ENCODE data around the gene THOC6. TPM values are rescaled to one million over a fixed set of nuclear protein-coding genes. Genes with fewer than 3 reads are reported as not detected.

THOC6 gene
- total RNA-seq, 1 donor from 2014 or later: 30.2 TPM

DNA sequence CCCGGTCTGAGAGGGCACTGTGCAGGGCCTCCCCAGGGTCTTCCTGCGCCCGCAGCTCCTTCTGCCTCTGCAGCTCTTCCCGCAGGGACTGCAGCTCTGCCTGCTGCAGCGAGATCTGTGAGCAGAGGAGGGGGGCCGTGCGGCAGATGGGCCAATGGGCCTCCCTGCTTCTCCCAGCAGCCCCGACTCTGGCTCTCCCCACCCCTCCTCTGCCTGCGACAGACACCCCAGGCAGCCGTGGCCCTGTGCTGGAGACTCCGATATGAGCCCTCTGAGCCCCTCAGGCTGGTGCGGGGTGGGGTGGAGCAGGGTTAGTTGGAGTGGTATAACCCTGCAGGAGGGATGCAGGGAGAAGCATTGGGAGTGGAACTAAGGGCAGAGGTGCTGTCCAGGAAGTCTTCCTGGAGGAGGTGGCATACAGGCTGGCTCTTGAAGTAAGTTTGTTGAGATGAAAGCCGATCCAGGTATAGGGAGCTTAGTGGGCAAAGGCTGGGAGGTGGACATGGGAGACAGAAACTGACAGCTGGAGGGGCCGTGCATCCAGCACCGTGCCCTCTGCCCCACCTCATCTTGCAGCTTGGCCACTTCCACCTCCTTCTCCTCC lies 5.0 kb downstream of the THOC6 start:
- Mint-ChIP-seq H3K4me1 (ENCODE audit: low read depth, unreplicated experiment) (peaks cover 9% of the 10 kb centered on the region), H3K36me3 (ENCODE audit: unreplicated experiment) (no peaks in the 10 kb centered on the region), H3K27me3 (ENCODE audit: unreplicated experiment) (peaks cover 18% of the 10 kb centered on the region), H3K27ac (ENCODE audit: unreplicated experiment) (no peak overlapping the region), H3K9me3 (ENCODE audit: unreplicated experiment) (peaks cover 2% of the 10 kb centered on the region), H3K4me3 (ENCODE audit: unreplicated experiment) (peak overlapping the region; percentile 54)
- no peak for TF ChIP-seq CTCF (IDR thresholded peaks at IDR 0.05; ENCODE audit: partially characterized antibody, unreplicated experiment)
- peak; percentile 66 for DNase-seq

- H3K4me3 Mint-ChIP-seq (ENCODE audit: unreplicated experiment): peak overlapping the region; percentile 55
- peak overlapping the region; percentile 39 for H3K27ac Mint-ChIP-seq (ENCODE audit: unreplicated experiment)
- H3K9me3 Mint-ChIP-seq (ENCODE audit: unreplicated experiment): peaks cover 2% of the 10 kb centered on the region
- DNase-seq: no peak
- H3K4me1 Mint-ChIP-seq (ENCODE audit: low read depth, unreplicated experiment): peaks cover 6% of the 10 kb centered on the region
- H3K36me3 Mint-ChIP-seq (ENCODE audit: unreplicated experiment): no peaks in the 10 kb centered on the region
- no peak for TF ChIP-seq CTCF (IDR thresholded peaks at IDR 0.05; ENCODE audit: partially characterized antibody, unreplicated experiment)
- H3K27me3 Mint-ChIP-seq (ENCODE audit: unreplicated experiment): peaks cover 14% of the 10 kb centered on the region
These were observed 5.8 kb downstream of the THOC6 start for GRCh38 chr16:3029491-3030221.

- Mint-ChIP-seq H3K27me3 (ENCODE audit: unreplicated experiment) (peaks cover 15% of the 10 kb centered on the region), H3K4me3 (ENCODE audit: unreplicated experiment) (peak overlapping the region; percentile 55)
These were observed 6.7 kb downstream of the THOC6 start for GRCh38 chr16:3030222-3031212.

DNA sequence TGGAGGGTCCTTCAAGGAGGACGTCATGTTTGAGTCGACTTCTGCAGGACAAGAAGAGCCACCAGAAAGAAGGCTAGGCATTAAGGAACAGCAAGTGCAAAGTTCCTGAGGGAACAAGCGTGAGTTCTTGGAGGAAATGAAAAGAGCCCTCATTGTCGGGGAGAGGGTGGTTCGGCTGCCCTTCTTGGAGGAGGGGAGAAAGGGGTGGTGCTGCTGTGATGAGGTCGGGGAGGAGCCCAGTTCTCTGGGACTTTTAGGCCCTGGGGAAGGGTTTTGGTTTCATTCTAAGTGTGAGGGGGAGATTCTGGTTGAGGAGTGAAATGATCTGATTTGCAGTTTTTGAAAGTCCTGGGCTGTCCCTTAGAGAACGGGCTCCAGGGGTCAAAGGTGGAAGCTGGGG lies 8.8 kb downstream of the THOC6 start:
- no peak for TF ChIP-seq CTCF (IDR thresholded peaks at IDR 0.05; ENCODE audit: partially characterized antibody, unreplicated experiment)
- Mint-ChIP-seq H3K4me3 (ENCODE audit: unreplicated experiment) (no peak overlapping the region), H3K4me1 (ENCODE audit: low read depth, unreplicated experiment) (peaks cover 7% of the 10 kb centered on the region), H3K9me3 (ENCODE audit: unreplicated experiment) (peaks cover 2% of the 10 kb centered on the region), H3K27ac (ENCODE audit: unreplicated experiment) (no peak overlapping the region), H3K36me3 (ENCODE audit: unreplicated experiment) (no peaks in the 10 kb centered on the region), H3K27me3 (ENCODE audit: unreplicated experiment) (peaks cover 19% of the 10 kb centered on the region)
- DNase-seq: no peak

More at GRCh38 chr16:3030222-3031212, 6.7 kb downstream of the THOC6 start:
- Mint-ChIP-seq H3K36me3 (ENCODE audit: unreplicated experiment) (no peaks in the 10 kb centered on the region), H3K9me3 (ENCODE audit: unreplicated experiment) (peaks cover 2% of the 10 kb centered on the region), H3K4me1 (ENCODE audit: low read depth, unreplicated experiment) (peaks cover 6% of the 10 kb centered on the region), H3K27ac (ENCODE audit: unreplicated experiment) (peak overlapping the region; percentile 39)
- no peak for TF ChIP-seq CTCF (IDR thresholded peaks at IDR 0.05; ENCODE audit: partially characterized antibody, unreplicated experiment)
- no peak for DNase-seq
